T-helper 2 cell treated with Interferon-gamma antibody and Interleukin-4, amounts not matched to agents 100 ng/mL and 5 ng/mL, for 36 hours (primary cell): ENCODE measurements around the gene TDRD10. TPM values are rescaled to one million over a fixed set of nuclear protein-coding genes. Genes with fewer than 3 reads are reported as not detected.

Experiments used
- intact Hi-C: fragments of 100-400 bp; cut with micrococcal nuclease; formaldehyde crosslinking; loops from one replicate; pipeline ENCODE4 v1.15.1; 2023
- total RNA-seq: library from RNA; stranded (reverse); gene quantifications from 2 replicates; pipeline ENCODE4 v1.2.3, GENCODE V29; 2022

The TDRD10 gene, protein sequence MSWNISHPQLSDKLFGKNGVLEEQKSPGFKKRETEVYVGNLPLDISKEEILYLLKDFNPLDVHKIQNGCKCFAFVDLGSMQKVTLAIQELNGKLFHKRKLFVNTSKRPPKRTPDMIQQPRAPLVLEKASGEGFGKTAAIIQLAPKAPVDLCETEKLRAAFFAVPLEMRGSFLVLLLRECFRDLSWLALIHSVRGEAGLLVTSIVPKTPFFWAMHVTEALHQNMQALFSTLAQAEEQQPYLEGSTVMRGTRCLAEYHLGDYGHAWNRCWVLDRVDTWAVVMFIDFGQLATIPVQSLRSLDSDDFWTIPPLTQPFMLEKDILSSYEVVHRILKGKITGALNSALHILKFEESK
- total RNA-seq, result not detected in 2 replicates

DNA sequence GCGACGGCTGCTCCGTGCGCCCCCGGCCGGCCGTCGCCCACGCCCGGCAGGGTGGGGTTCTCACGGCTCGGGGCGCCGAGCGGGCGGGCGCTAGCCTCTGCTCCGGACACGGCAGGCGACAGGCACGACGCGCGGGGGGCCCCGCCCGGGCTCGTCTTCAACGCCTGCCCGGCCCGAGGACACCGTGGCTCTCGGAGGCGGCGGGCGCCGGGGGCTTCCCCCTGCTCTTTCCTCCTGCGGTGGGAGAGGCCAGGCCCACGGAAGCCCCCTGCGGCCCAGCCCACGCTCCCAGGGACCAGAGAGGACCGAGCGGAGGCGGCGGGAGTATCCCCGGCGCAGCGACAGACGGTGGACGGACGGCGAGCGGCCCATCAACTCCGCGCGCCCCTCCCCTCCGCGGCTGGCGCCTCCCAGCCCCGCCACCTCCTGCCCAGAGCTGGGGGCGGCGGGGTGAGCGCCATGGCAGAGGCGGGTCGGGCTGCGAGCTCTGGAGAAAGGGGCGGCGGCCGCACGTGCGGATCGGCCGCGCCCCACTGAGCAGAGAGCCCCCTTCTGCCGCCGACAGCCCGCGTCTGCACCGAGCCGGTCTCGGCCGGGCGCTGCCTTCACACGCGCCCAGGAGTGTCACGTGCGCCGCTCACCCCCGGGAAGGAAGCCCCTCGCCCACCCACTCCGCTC, at the start of gene TDRD10, which contains the start of gene SHE:
TDRD10 (plus strand) TSS at position 154 of the 678 bp plus-strand sequence. CDS start 4,685 bp downstream, outside the sequence.
SHE (minus strand) TSS at position 347 of the 678 bp plus-strand sequence. CDS start 386 bp downstream, outside the sequence.
- intact Hi-C loops, result no loop called here

DNA sequence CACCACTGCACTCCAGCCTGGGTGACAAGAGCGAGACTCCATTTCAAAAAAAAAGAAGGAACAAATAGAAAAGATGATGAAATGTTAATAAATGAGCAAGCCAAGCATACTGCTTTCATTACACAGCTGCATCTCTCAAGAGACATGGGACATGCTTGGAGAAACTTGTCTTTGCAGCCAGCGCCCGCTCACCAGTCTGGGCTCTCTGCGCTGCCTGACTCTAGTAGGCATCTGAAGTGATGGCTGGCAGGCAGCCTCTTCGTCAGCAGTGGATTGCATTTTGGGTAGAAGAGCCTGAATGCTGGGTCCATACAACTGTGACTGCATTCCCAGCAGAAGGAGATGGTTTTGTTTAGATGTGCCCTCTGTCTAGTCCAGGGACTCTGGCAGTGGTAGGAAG, 48.9 kb upstream of the TDRD10 start:
- intact Hi-C loops, result no loop called here

DNA sequence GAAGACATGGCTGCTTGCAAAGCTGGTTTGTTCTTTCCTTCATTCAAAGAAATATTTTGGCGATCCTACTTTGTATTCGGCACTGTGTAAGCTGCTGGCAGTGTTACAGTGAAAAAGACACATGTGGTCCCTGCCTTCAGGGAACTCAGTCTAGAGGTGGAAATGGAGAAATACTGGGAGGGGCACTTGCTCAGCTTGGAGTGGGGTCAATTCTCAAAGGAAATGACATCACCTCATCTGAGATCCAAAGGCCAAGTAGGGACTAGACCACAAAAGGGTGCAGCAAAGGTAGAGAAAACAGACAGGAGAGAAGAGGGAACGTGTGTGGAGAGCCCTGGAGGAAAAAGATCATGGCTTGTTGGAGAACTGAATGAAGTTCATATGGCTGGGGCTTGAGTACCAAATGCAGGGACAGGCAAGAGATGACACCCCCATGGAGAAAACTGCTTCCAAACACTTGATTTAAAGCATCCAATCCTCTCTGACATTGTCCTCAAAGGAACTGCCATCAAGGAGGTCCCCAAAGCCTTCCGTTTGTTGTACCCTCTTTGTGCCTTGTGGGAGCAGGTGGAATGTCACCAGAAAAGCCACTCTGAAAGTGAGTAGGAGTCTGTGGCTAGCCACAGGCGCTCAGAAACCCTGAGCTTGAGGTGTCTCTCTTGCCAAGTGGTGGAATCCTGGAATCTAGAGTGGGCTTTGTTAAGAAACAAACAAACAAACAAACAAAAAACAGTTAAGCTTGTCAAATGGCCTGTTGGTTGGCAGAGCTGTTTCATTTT, 48.3 kb upstream of the TDRD10 start:
- intact Hi-C loops, result no loop called here

DNA sequence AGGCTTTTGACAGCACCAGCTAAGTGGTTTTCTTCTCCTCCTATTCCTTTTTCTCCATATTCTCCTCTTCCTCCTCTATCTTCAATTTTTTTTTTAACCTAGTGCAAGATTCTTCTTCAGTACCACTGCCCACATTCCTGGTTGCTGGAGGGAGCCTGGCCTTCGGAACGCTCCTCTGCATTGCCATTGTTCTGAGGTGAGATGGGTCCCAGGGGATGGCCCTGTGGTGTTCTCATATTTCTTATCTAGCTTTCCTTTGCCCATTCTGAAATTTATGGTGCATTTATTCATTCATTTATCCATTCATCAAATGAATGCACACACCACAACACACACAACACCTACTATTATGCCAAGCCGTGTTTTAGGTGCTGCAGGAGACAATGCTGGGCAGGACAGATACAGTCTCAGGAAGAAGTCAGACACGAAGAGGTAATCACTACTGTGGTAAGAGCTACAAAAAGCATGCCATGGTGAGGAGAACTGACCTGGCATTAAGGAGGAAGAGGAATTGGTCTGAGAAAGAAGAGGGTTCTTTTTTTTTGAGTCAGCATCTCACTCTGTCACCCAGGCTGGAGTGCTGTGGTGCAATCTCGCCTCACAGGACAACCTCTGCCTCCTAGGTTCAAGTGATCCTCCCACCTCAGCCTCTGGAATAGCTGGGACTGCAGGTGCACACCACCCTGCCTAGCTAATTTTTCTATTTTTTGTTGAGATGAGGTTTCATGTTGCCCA, 47.5 kb upstream of the TDRD10 start:
- intact Hi-C loops, result no loop called here

DNA sequence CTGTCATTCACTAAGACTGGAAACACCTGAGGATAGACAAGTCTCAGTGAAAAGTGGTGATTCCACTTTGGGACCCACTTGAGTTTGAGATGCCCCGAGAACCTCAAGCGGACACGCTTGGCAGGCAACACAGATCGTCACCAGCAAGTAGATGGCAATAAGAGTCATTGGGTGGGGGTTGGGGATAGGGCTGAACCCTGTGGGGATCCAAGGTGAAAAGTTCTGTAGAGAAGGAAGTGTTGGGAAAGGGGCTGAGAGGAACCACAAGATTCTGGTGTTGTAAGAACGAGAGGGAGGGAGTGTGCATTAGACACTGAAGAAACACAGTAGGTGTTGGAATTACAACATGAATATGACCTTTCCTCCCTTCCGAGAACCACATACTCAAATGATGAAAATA, 45.4 kb upstream of the TDRD10 start:
- intact Hi-C loops, result no loop called here

DNA sequence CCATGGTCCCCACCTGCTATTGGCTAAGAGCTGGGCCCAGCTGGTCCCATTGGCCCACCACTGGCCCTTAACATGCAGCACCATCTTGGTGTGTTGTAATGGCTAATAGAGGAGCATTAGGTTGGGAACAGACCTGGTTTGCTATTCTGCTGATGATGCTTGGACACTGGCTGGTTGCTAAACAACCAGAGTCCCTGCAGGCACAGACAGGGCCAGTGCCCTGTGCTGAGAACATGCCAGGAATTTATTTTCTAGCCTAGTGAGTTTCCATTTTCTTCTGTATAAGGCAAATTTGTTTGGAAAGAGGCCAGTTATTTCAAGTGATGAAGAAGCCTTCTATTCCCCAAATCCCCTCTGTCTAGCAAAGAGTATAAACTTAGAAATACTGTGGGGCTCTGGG, 42.9 kb upstream of the TDRD10 start:
- intact Hi-C loops, result no loop called here

DNA sequence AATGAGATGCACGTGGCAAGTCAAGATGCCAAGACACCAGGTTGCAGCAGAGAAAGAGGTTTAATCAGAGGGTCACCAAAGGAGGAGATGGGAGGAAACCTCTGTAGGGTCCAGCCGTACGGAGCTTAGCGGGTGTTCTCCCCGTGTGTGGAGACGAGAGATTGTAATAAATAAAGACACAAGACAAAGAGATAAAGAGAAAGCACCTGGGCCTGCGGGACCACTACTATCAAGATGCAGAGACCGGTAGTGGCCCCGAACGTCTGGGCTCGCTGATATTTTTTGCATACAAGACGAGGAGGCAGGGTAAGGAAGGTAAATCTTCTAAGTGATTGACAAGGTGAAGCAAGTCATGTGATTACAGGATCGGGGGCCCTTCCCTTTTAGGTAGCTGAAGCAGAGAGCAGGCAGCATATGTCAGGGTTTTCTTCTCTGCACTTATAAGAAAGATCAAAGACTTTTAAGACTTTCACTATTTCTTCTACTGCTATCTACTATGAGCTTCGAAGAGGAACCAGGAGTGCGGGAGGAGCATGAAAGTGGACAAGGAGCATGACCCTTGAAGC, 41.2 kb upstream of the TDRD10 start:
- intact Hi-C loops, result no loop called here

DNA sequence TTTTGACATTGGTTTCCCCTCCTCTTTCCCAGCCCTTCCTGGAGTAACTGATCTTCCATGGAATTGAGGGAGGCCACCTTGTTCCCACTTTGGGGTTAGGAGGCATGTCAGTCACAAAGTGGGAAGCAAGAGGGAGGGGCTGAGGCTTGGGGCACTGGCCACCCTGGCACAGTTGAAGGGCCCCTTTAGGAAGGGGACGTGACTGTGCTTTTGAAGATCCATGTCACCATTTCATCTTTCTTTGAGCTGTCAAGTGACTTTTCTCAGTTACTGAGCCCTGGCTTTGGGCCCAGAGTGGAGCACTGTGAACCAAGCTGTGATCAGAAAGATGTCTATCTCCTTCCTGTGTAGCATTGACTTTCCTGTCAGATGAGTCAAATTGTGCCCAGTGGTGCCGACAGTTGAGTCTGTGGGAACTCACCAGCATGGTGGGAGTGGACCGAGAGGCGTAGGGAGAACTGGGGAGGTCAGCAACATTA, 38.5 kb upstream of the TDRD10 start:
- intact Hi-C loops, result loop anchor here (2.0 kb wide), 2 partner anchors 57 to 111 kb away; no protein-coding TSS in a partner anchor

DNA sequence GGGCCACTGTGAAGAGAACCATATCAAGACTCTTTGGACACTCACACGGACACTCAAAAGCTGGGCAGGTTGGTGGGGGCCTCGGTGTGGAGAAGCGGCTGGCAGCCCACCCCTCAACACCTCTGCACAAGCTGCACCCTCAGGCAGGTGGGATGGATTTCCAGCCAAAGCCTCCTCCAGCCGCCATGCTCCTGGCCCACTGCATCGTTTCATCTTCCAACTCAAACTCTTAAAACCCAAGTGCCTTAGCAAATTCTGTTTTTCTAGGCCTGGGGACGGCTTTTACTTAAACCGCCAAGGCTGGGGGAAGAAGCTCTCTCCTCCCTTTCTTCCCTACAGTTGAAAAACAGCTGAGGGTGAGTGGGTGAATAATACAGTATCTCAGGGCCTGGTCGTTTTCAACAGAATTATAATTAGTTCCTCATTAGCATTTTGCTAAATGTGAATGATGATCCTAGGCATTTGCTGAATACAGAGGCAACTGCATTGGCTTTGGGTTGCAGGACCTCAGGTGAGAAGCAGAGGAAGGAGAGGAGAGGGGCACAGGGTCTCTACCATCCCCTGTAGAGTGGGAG, 36.3 kb upstream of the TDRD10 start:
- intact Hi-C loops, result no loop called here

DNA sequence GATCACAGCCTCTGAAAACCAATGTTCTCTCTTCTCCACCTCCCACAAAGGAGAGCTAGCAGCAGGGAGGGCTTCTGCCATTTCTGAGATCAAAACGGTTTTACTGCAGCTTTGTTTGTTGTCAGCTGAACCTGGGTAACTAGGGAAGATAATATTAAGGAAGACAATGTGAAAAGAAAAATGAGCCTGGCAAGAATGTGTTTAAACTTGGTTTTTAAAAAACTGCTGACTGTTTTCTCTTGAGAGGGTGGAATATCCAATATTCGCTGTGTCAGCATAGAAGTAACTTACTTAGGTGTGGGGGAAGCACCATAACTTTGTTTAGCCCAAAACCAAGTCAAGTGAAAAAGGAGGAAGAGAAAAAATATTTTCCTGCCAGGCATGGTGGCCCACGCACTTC, 35.8 kb upstream of the TDRD10 start:
- intact Hi-C loops, result no loop called here

DNA sequence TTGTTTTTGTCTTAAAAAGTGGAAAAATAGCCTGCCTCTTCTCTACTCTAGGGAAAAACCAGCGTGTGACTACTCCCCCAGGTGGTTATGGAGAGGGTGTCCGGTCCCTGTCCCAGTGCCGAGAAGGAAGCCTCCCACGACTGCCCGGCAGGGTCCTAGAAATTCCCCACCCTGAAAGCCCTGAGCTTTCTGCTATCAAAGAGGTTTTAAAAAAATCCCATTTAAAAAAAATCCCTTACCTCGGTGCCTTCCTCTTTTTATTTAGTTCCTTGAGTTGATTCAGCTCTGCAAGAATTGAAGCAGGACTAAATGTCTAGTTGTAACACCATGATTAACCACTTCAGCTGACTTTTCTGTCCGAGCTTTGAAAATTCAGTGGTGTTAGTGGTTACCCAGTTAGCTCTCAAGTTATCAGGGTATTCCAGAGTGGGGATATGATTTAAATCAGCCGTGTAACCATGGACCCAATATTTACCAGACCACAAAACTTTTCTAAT, 35.0 kb upstream of the TDRD10 start:
- intact Hi-C loops, result no loop called here

DNA sequence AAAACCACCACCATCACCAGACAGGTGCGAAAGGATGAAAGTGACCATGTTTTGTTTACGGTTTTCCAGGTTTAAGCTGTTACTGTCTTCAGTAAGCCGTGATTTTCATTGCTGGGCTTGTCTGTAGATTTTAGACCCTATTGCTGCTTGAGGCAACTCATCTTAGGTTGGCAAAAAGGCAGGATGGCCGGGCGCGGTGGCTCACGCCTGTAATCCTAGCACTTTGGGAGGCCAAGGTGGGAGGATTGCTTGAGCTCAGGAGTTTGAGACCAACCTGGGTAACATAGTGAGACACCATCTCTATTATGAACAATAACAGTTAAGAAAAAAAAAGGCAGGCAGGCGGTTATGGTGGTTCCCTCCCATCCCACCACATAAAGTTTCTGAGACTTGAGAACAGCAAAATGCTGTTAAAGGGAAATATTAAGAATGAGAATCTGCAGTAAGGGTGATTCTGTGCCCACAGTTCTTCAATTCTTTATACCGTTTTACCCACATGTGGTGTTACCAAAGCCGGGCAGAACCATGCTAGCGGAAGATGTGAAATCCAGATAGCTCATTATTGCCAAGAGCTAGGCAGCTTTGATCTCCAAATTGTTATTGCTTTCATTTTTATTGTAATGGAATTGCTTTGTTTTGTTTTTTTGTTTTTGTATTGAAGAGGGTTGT, 34.5 kb upstream of the TDRD10 start:
- intact Hi-C loops, result no loop called here

DNA sequence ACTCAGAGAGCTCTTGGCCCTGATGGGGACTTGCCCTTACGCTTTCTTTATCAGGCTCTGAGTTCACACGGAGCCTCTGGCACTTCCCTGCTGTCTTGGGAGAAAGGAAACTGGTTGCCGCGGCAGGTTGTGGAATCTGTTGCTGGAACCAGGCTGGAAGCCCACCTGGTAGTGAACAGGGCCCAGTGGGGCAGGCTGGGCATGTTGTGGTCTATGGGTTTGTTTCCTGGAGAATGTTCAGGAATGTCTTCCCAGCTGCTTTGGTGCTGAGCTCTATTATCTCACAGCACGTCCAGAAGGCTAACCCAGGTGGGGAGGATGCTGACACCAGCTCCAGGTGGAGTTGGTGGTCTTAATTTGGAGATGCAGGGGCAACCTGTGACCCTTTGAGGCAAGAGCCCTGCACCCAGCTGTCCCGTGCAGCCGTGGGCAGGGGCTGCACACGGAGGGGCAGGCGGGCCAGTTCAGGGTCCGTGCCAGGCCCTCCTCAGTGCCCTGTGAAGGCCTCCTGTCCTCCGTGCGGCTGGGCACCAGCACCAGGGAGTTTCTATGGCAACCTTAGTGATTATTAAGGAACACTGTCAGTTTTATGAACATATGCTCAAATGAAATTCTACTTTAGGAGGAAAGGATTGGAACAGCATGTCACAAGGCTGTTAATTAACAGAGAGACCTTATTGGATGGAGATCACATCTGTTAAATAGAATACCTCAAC, 33.3 kb upstream of the TDRD10 start:
- intact Hi-C loops, result no loop called here

DNA sequence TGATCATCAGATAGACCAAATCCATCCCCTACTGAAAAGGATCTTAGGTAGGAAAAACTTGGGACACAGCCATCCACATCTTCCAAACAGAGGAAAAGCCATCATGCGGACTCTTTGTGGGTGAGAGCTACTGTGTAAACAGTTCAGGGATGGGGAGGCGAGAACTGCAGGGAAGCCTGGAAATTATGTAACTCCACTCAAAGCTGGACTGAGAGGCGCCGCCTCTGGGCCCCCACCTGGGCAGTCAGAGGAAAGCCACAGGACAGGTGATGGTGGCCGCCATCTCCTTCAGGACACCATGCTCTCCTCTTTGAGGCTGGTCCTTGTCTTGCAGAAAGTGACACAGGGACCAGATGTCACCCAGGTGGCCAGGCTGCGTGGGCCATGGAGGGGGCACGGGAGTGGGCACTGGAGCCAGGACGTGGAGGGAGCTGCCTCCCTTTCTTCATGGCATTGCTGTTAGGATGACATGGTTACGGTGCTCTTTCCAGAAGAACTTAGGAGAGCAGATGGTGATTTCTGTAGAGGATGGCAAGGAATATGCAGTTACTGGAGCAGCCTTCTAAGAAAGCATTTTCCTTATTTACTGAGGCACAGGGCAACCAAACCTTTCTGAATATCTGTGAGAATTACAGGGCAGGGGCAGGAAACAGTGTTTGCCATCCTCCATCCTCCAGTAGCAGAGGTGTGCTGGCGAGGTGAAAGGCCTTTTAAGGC, 32.0 kb upstream of the TDRD10 start:
- intact Hi-C loops, result no loop called here

DNA sequence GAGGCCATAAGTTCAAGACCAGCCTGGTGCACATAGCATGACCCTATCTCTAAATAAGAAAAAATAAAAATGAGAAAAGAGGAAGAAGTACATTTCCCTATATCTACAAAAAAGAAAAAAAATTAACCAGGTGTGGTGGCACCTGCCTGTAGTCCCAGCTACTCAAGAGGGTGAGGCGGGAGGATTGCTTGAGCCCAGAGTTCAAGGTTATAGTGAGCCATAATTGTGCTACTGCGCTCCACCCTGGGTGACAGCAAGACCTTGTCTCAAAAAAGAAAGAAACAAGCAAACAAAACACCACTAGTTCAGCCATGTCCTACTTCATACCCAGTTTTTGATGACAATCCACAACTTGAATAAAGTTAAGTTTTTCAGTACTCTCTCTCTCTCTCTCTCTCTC, 30.7 kb upstream of the TDRD10 start:
- intact Hi-C loops, result no loop called here

DNA sequence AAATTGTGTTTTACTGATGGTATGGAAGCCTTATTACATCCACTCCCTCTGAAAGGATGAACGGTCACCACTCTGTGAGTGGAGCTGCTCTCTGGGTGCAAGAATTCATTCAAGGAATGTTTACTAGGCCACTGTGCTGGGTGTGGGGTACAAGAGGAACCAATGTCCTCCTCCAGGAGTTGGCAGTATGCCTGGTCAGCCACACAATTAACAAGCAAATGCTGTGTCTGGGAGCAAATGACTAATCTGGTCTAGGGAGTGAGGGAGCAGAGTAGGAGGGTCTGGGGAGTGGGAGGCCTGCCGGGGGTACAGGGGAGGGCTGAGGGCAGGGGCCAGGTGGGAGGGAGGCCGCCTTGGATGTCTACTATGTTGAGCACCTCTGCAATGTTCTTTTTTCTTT, 27.2 kb upstream of the TDRD10 start:
- intact Hi-C loops, result loop anchor here (5.0 kb wide), 1 partner anchor 278 kb away; no protein-coding TSS in a partner anchor

DNA sequence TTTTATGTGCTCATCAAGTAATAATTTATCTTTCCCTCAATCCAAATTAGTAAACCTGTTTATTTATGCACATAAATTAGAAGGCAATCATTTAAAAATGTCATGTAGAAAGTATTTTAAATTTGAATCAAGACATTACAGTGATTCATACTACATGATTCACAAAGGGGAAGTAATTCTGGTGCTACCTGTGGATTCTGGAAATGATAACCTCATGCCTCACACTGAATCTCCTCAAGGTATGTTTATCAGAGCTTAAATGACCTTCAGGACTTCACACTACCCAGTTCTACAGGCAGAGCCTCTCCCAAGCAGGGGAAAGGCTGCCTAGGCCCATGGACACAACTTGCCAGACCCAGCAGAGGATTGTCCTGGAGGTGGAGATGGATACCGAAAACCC, 25.2 kb upstream of the TDRD10 start:
- intact Hi-C loops, result loop anchor here (5.0 kb wide), 1 partner anchor 279 kb away; no protein-coding TSS in a partner anchor

DNA sequence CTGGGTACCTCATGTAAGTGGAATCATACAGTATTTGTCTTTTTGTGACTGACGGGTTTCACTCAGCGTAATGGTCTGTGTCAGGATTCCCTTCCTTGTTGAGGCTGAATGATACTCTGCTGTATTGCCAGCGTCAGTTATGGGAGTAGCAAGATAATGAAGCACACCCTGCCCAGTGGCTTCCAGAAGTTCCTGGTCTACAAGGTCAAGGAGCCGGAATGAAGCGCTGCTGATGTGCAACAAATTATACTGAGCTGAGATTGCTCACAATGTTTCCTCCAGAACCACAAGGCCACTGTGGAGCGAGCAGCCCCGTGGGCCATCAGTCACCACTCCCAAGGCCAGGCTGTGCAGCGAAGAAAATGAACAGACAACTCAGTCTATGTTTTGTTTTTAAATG, 24.0 kb upstream of the TDRD10 start:
- intact Hi-C loops, result loop anchor here (1.0 to 5.0 kb wide), 2 partner anchors 73 to 281 kb away; partner anchors contain the start of gene IL6R
